Neutrophil (primary cell): ENCODE results near the gene KIAA0753.
"Not testable (repeated sequence)": the region's sequence is repeated elsewhere in the genome, so short reads cannot be mapped to it uniquely, and the experiment has no call there.

Experiments used
- H3K27ac ChIP-seq: fragments of 200-600 bp; sonication (generic); 2 replicates; pipeline ENCODE4 v1.5.1; 2016; ENCODE audit warnings: mild to moderate bottlenecking, moderate library complexity
- H3K27me3 ChIP-seq: fragments of 200-600 bp; sonication (generic); 2 replicates; pipeline ENCODE4 v1.6.0; 2016; ENCODE audit warnings: mild to moderate bottlenecking
- H3K36me3 ChIP-seq: fragments of 200-600 bp; sonication (generic); 2 replicates; pipeline ENCODE4 v1.5.1; 2017
- H3K4me1 ChIP-seq, 2 experiments: fragments of 200-600 bp in 1 of 2; sonication (generic) in 1 of 2; 1 replicate in 1 of 2; 2 replicates in 1 of 2; pipeline versions ENCODE4 v1.5.1 to v1.6.1; 2013 to 2016; ENCODE audit warnings: low read depth in 1 of 2, low read length in 1 of 2, mild to moderate bottlenecking in 1 of 2, moderate library complexity in 1 of 2; ENCODE audit not compliant: control insufficient read depth in 1 of 2, insufficient read depth in 1 of 2
- H3K4me3 ChIP-seq, 2 experiments: fragments of 200-600 bp in 1 of 2; sonication (generic) in 1 of 2; 1 replicate in 1 of 2; 2 replicates in 1 of 2; pipeline ENCODE4 v1.5.1; 2013 to 2016; ENCODE audit warnings: low read depth in 1 of 2, low read length in 1 of 2, mild to moderate bottlenecking in 1 of 2, moderate library complexity in 1 of 2
- H3K9me3 ChIP-seq: fragments of 200-600 bp; sonication (generic); 2 replicates; pipeline ENCODE4 v1.5.1; 2016
- TF ChIP-seq, protein P1 (sequence below): fragments of 200-600 bp; sonication (generic); IDR thresholded peaks from 2 replicates; pipeline ENCODE4 v1.5.1; 2016; ENCODE audit warnings: antibody characterized with exemption

KIAA0753 gene

DNA sequence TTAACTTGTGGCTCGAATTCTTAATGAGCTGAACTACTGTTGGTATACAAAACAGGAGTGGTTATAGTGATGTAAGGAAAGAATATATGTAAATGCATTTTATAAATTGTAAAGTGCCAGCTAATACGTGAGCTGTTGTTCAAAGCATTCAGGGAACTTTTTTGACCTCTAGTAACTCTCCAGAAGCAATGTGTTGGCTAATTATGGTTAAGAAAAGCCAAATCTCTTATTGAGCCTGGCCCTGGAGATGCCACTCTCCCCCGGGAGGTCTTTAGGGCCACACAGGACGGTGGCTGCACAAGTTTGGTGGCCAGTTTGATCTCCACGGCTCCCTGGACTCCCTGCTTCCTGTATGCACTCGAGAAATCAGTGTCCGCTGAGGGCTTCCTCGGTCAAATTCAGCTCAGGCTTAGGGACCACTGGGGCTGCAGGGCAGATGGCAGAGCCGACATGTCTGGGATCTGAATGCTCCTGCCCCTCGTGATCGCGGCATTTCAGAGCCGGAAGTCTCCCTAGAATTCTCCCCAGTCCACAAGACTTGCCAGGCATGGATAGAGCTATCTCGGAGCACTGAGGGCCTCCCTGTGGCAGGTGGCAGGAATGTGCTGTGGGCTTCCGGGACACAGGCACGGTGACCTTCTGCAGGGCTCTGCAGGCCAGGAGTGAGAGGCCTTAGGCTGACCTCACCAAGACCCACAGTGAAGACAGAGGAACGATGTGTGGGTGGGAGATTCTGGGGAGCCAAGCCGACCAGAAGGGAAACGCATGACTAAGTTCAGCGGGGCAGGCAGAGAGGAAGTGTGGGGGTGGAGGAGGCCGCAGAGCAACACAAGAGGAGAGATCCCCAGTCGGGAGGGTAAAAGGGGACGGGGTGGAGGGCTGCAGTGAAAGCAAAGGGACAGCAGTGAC is 65.6 kb downstream of the KIAA0753 start:
- Histone ChIP-seq H3K27me3 (peaks cover 12% of the 10 kb centered on the region), H3K4me1 (no peaks in the 10 kb centered on the region), H3K36me3 (peaks cover 9% of the 10 kb centered on the region), H3K4me3 (no peak overlapping the region), H3K9me3 (no peaks in the 10 kb centered on the region), H3K27ac (no peak overlapping the region)
- TF ChIP-seq, protein P1, sequence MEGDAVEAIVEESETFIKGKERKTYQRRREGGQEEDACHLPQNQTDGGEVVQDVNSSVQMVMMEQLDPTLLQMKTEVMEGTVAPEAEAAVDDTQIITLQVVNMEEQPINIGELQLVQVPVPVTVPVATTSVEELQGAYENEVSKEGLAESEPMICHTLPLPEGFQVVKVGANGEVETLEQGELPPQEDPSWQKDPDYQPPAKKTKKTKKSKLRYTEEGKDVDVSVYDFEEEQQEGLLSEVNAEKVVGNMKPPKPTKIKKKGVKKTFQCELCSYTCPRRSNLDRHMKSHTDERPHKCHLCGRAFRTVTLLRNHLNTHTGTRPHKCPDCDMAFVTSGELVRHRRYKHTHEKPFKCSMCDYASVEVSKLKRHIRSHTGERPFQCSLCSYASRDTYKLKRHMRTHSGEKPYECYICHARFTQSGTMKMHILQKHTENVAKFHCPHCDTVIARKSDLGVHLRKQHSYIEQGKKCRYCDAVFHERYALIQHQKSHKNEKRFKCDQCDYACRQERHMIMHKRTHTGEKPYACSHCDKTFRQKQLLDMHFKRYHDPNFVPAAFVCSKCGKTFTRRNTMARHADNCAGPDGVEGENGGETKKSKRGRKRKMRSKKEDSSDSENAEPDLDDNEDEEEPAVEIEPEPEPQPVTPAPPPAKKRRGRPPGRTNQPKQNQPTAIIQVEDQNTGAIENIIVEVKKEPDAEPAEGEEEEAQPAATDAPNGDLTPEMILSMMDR = no peak

DNA sequence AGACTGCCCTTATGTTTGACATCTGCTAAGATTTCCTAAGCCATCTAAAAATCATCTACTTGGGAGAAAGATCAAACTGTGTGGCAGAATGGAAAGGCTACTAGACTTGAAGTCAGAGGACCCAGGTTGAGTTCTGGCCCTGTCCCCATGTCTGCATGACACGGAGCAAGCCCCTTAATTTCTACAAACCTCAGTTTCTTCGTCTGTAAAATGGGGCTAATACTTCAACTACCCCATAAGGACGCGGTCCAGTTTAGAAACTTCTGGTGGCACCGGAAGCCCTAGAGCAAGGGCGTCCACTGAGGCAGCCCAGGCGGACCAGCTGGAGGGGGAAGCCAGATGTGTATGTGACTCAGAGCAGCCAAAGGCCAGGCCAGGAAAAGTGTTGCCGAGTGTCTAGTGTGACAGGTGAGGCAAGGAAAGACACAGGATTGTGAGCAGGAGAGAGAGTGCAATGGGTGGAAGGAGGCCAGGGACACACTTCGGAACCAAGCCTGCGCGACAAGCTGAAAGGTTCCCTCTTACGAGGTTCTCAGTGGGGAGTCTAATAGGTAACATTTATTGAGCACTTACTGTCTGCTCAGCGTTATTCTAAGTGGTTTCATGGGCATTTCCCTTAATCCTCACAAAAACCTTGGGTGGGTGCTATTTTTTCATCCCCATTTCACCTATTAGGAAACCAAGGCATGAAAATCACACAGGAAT is 66.4 kb downstream of the KIAA0753 start:
- TF ChIP-seq, protein P1 = no peak
- peaks cover 4% of the 10 kb centered on the region for H3K36me3 ChIP-seq
- peaks cover 12% of the 10 kb centered on the region for H3K27me3 ChIP-seq
- H3K9me3 ChIP-seq = no peaks in the 10 kb centered on the region
- H3K4me1 ChIP-seq = no peaks in the 10 kb centered on the region
- no peak overlapping the region for H3K27ac ChIP-seq
- H3K4me3 ChIP-seq = no peak overlapping the region

DNA sequence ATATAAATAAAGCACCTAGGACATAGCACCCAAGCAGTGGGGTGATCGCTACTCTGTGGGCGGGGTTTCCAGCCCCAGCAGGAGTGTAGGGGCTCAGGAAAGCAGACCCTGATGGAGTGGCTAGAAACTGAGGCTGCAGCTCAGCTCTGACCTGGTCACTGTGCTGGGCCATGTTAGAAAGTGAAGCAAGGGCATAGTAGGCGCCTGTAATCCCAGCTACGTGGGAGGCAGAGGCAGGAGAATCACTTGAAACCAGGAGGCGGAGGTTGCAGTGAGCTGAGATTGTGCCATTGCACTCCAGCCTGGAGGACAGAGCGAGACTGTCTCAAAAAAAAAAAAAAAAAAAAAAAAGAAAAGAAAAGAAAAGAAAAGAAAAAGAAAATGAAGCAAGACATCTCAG is 67.0 kb downstream of the KIAA0753 start:
- H3K27ac ChIP-seq, H3K4me3 ChIP-seq, H3K36me3 ChIP-seq, H3K4me1 ChIP-seq, H3K9me3 ChIP-seq: not testable (repeated sequence)
- peaks cover 12% of the 10 kb centered on the region for H3K27me3 ChIP-seq

DNA sequence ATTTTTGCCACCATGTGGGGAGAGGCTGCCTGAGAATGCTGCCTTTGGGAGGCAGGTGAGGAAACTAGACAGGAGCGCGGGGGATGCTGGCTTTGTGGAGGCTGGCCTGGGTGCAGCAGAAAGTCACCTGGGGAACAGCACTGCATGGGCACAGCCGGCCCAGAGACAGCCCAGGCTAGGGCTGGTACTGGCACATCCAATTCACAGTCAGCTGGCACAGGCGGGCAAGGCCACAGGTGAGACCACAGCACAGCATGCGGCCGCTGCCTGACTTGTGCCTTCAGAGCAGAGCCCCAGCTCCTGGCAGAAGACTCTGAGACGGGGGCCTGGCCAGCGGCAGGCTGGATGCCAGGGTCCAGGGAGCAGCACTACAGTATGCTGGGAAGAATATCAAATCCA is 67.5 kb downstream of the KIAA0753 start:
- H3K4me3 ChIP-seq = no peak overlapping the region
- no peaks in the 10 kb centered on the region for H3K36me3 ChIP-seq
- peaks cover 12% of the 10 kb centered on the region for H3K27me3 ChIP-seq
- no peak overlapping the region for H3K27ac ChIP-seq
- TF ChIP-seq, protein P1 = no peak
- H3K9me3 ChIP-seq = no peaks in the 10 kb centered on the region
- no peaks in the 10 kb centered on the region for H3K4me1 ChIP-seq

DNA sequence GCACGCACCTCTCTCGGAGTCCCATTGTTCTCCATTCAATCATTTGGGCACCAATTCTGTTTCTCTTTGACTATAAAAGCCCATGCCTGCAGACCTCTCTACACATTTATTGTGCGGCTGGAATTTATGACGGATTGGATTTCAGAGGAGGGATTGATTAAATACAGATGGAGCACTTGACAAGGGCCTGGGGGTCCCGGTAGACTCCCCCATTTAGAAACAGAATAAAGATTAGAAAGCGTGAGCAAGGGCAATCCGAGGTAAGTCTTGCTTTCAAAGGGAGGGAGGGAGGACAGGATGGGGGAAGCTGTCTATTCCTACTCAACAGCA is 69.1 kb downstream of the KIAA0753 start:
- H3K36me3 ChIP-seq = no peaks in the 10 kb centered on the region
- no peaks in the 10 kb centered on the region for H3K4me1 ChIP-seq
- no peak overlapping the region for H3K4me3 ChIP-seq
- TF ChIP-seq, protein P1 = no peak
- peaks cover 12% of the 10 kb centered on the region for H3K27me3 ChIP-seq
- H3K9me3 ChIP-seq = no peaks in the 10 kb centered on the region
- H3K27ac ChIP-seq = no peak overlapping the region
